Neural cell (in vitro differentiated cells): ENCODE data around the gene ZNF350. TPM values are rescaled to one million over a fixed set of nuclear protein-coding genes. Genes with fewer than 3 reads are reported as not detected.
"Not testable (repeated sequence)": the region's sequence is repeated elsewhere in the genome, so short reads cannot be mapped to it uniquely, and the experiment has no call there.

ENCODE experiments used
- H2AFZ ChIP-seq: fragments of 200-600, 300-800 bp; sonication (generic), shearing (Covaris generic); 2 replicates; pipeline ENCODE4 v1.6.0; 2014; ENCODE audit warnings: low read depth, mild to moderate bottlenecking, antibody characterized with exemption, low read length, moderate library complexity
- H3F3A ChIP-seq: fragments of 200-600 bp; shearing (Covaris generic); 2 replicates; pipeline ENCODE4 v1.6.1; 2016; ENCODE audit warnings: mild to moderate bottlenecking, moderate library complexity, mixed read lengths, antibody characterized with exemption, low read length; ENCODE audit not compliant: insufficient read depth, poor library complexity, severe bottlenecking
- H3K27ac ChIP-seq: fragments of 200-600, 300-800 bp; sonication (generic), shearing (Covaris generic); 2 replicates; pipeline ENCODE4 v1.5.1; 2014; ENCODE audit warnings: mild to moderate bottlenecking, low read length, moderate library complexity
- H3K27me3 ChIP-seq: fragments of 300-800, 200-600 bp; sonication (generic), shearing (Covaris generic); 2 replicates; pipeline ENCODE4 v1.6.0; 2014; ENCODE audit warnings: mild to moderate bottlenecking, low read depth, low read length, moderate library complexity; ENCODE audit not compliant: insufficient read depth
- H3K36me3 ChIP-seq: fragments of 300-800, 200-600 bp; sonication (generic), shearing (Covaris generic); 2 replicates; pipeline ENCODE4 v1.5.1; 2014; ENCODE audit warnings: mild to moderate bottlenecking, antibody characterized with exemption, low read length, moderate library complexity; ENCODE audit not compliant: insufficient read depth
- H3K4me2 ChIP-seq: fragments of 300-800, 200-600 bp; sonication (generic), shearing (Covaris generic); 2 replicates; pipeline ENCODE4 v1.6.0; 2014; ENCODE audit warnings: mild to moderate bottlenecking, low read length
- H3K4me3 ChIP-seq: fragments of 300-800, 200-600 bp; sonication (generic), shearing (Covaris generic); 2 replicates; pipeline ENCODE4 v1.5.1; 2014; ENCODE audit warnings: mild to moderate bottlenecking, low read length, moderate library complexity
- H3K79me2 ChIP-seq: fragments of 200-600 bp; shearing (Covaris generic); replicated peaks from 2 replicates; pipeline ENCODE4 v1.6.0; 2014; ENCODE audit warnings: mild to moderate bottlenecking, low read length, moderate library complexity; ENCODE audit not compliant: insufficient read depth
- H3K9ac ChIP-seq: fragments of 300-800, 200-600 bp; sonication (generic), shearing (Covaris generic); 2 replicates; pipeline ENCODE4 v1.6.1; 2016; ENCODE audit warnings: mild to moderate bottlenecking, low read length, mixed read lengths
- H3K9me2 ChIP-seq: fragments of 200-600 bp; shearing (Covaris generic); 2 replicates; pipeline ENCODE4 v1.6.1; 2016; ENCODE audit warnings: mild to moderate bottlenecking, low read length, mixed read lengths; ENCODE audit not compliant: insufficient read depth
- H3K9me3 ChIP-seq: fragments of 200-600, 300-800 bp; sonication (generic), shearing (Covaris generic); 2 replicates; pipeline ENCODE4 v1.6.1; 2016; ENCODE audit warnings: mild to moderate bottlenecking, mixed run types, low read length, moderate library complexity, mixed read lengths
- H4K20me1 ChIP-seq: fragments of 200-600 bp; shearing (Covaris generic); 2 replicates; pipeline ENCODE4 v1.6.1; 2016; ENCODE audit warnings: mild to moderate bottlenecking, mixed run types; ENCODE audit not compliant: insufficient read depth
- CTCF ChIP-seq: fragments of 450-650 bp; IDR thresholded peaks from 2 replicates; pipeline ENCODE4 v1.5.1; 2014; ENCODE audit warnings: antibody characterized with exemption, mild to moderate bottlenecking, moderate library complexity; ENCODE audit not compliant: poor library complexity, severe bottlenecking
- EP300 ChIP-seq: fragments of 450-650 bp; conservative IDR thresholded peaks from 2 replicates; pipeline ENCODE4 v1.6.1; 2014; ENCODE audit warnings: antibody characterized with exemption, mild to moderate bottlenecking, moderate library complexity; ENCODE audit not compliant: poor library complexity, severe bottlenecking
- EZH2 ChIP-seq: fragments of 200-600, 300-800 bp; shearing (Covaris generic), sonication (generic); IDR thresholded peaks from 2 replicates; pipeline ENCODE4 v1.6.1; 2014; ENCODE audit warnings: antibody characterized with exemption, low read length, borderline replicate concordance, mild to moderate bottlenecking; ENCODE audit not compliant: insufficient read depth, poor library complexity, severe bottlenecking
- MXI1 ChIP-seq: fragments of 450-650 bp; conservative IDR thresholded peaks from 2 replicates; pipeline ENCODE4 v1.6.1; 2014; ENCODE audit warnings: antibody characterized with exemption, mild to moderate bottlenecking; ENCODE audit not compliant: poor library complexity, severe bottlenecking
- POLR2AphosphoS5 ChIP-seq: IDR thresholded peaks from 2 replicates; pipeline ENCODE4 v1.6.1; 2012
- RAD21 ChIP-seq: fragments of 450-650 bp; conservative IDR thresholded peaks from 2 replicates; pipeline ENCODE4 v1.6.1; 2014; ENCODE audit warnings: antibody characterized with exemption, mild to moderate bottlenecking, moderate library complexity
- REST ChIP-seq: IDR thresholded peaks from 2 replicates; pipeline ENCODE4 v1.6.1; 2012; ENCODE audit warnings: borderline replicate concordance
- SMC3 ChIP-seq: fragments of 450-650 bp; conservative IDR thresholded peaks from 2 replicates; pipeline ENCODE4 v1.6.1; 2014; ENCODE audit warnings: antibody characterized with exemption, mild to moderate bottlenecking, moderate library complexity; ENCODE audit not compliant: poor library complexity
- TAF1 ChIP-seq: IDR thresholded peaks from 2 replicates; pipeline ENCODE4 v1.6.1; 2012; ENCODE audit warnings: low read depth
- polyA plus RNA-seq: library from polyadenylated mRNA; depleted of rRNA; stranded (reverse); fragments of >200 nt; gene quantifications from 2 replicates; pipeline ENCODE4 v1.2.3, GENCODE V29; 2014

Gene ZNF350
- polyA plus RNA-seq, 1 donor from 2014 or later = 7.9 TPM

GRCh38 chr19:51965583-51965982 lies 21.1 kb downstream of the ZNF350 start:
- Histone ChIP-seq H3K4me3 (no peak overlapping the region), H2AFZ (no peak overlapping the region), H3K9ac (no peak overlapping the region), H3K79me2 (no peaks in the 10 kb centered on the region), H3K9me3 (peaks cover 17% of the 10 kb centered on the region), H3K9me2 (no peaks in the 10 kb centered on the region), H3K27me3 (no peaks in the 10 kb centered on the region), H3F3A (no peaks in the 10 kb centered on the region), H3K27ac (no peak overlapping the region), H4K20me1 (no peaks in the 10 kb centered on the region), H3K36me3 (peaks cover 30% of the 10 kb centered on the region), H3K4me2 (no peak overlapping the region)
- TF ChIP-seq MXI1 = no peak

GRCh38 chr19:51960621-51961233 lies 25.9 kb downstream of the ZNF350 start:
- not testable (repeated sequence) for H2AFZ ChIP-seq, H3K4me3 ChIP-seq, H3F3A ChIP-seq, H3K9me2 ChIP-seq, H3K27me3 ChIP-seq, H4K20me1 ChIP-seq, H3K4me2 ChIP-seq, H3K27ac ChIP-seq, H3K79me2 ChIP-seq, H3K9ac ChIP-seq
- H3K36me3 ChIP-seq = peaks cover 17% of the 10 kb centered on the region
- H3K9me3 ChIP-seq = peaks cover 11% of the 10 kb centered on the region

GRCh38 chr19:51959791-51960190 lies 26.8 kb downstream of the ZNF350 start:
- Histone ChIP-seq H3K4me3 (no peak overlapping the region), H3K36me3 (peaks cover 7% of the 10 kb centered on the region), H3K27ac (no peak overlapping the region), H3K4me2 (no peak overlapping the region), H4K20me1 (no peaks in the 10 kb centered on the region), H3K9ac (no peak overlapping the region), H3K9me3 (peaks cover 3% of the 10 kb centered on the region), H3F3A (no peaks in the 10 kb centered on the region), H3K79me2 (no peaks in the 10 kb centered on the region), H3K9me2 (no peaks in the 10 kb centered on the region), H3K27me3 (no peaks in the 10 kb centered on the region), H2AFZ (no peak overlapping the region)
- TF ChIP-seq POLR2AphosphoS5 (no peak), EP300 (no peak), EZH2 (no peak), SMC3 (no peak), REST (no peak), CTCF (no peak), RAD21 (no peak), MXI1 (no peak), TAF1 (no peak)

GRCh38 chr19:51957846-51958245 lies 28.8 kb downstream of the ZNF350 start:
- H3K4me3 ChIP-seq, H3K9me3 ChIP-seq, H3K27ac ChIP-seq, H3K27me3 ChIP-seq, H3K79me2 ChIP-seq, H4K20me1 ChIP-seq, H3K9me2 ChIP-seq, H3F3A ChIP-seq, H2AFZ ChIP-seq, H3K4me2 ChIP-seq, H3K36me3 ChIP-seq, H3K9ac ChIP-seq: not testable (repeated sequence)
